HG03139 (cell line): ENCODE results near the gene TRPC4.

Experiments
- ATAC-seq: cut with Tn5 transposase; IDR thresholded peaks from one replicate; pipeline ENCODE4 v1.9.1; 2021; ENCODE audit not compliant: unreplicated experiment

TRPC4 gene

GRCh38 chr13:37735293-37735692, 134.3 kb downstream of the TRPC4 start:
- no peak for ATAC-seq

DNA sequence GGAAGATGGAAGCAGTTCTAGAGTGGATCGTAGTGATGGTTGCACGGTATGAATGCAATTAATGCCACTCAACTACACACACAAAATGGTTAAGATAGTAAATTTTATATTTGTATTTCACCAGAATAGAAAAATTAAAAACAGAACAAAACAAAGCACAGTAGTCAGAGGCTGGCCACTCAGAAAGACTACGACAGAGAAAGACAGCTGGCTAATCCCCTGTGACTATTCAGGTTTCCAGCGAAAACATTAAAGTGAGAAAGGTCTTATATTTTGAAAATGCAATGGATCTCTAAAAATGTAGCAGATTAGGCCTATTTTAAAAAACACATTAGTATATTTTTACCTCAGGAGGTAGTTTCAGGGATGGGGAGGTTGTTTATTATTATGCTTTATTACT, 139.7 kb downstream of the TRPC4 start:
- ATAC-seq, result no peak

DNA sequence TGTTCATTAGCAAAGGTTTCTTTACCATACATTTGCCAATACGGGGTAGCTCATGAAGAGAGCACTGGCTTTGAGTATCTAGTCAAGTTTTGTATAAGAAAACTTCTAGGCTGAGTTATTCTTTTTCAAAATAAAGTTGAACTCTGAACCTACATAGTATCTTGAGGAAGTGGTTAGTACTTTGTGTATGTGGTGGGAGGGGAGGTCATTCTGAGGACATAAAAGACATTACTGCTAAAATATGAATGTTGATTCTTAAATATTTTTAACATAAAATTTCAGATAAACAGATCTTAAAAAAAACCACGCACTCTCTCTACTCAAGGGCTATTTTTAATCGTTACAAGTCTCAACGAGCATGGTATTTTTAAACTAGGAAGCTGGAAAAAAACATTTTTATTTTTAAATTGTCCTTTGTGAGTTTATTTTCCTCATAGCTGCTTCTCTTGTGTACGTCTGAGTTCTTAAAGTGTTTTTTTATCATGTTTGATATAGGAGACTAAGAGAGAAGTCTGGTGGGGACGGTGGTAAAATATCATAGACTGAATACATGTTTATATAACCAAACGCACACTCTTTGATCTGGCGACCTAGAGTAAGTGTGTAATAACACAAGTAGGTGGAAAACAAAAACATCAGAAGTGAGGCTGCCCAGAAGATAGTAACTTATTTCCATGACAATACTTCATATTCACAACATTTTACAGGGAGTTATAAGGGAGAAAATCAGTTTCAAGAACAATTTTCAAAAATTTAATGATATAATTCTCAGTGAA, 153.0 kb downstream of the TRPC4 start:
- ATAC-seq, result no peak

DNA sequence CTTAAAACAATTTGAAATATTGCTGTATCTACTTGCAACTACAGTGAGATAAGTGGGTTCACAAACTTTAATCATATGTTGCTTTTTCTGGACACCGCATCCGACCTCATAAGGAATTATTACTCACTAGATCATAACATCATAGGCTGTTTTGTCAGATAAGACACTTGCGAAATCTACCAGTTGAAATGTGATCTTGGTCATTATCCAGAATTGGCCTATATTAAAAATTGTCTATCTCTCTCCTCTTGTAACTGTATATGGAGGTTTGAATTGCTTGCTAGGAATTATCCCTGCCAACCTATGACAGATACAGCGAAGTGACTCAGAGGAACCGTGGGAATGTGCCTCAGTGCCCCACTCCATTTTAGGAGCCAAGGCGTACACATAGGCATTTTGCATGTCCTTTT, 154.0 kb downstream of the TRPC4 start:
- no peak for ATAC-seq

- no peak for ATAC-seq
These were observed 160.3 kb downstream of the TRPC4 start for GRCh38 chr13:37709318-37709717.

DNA sequence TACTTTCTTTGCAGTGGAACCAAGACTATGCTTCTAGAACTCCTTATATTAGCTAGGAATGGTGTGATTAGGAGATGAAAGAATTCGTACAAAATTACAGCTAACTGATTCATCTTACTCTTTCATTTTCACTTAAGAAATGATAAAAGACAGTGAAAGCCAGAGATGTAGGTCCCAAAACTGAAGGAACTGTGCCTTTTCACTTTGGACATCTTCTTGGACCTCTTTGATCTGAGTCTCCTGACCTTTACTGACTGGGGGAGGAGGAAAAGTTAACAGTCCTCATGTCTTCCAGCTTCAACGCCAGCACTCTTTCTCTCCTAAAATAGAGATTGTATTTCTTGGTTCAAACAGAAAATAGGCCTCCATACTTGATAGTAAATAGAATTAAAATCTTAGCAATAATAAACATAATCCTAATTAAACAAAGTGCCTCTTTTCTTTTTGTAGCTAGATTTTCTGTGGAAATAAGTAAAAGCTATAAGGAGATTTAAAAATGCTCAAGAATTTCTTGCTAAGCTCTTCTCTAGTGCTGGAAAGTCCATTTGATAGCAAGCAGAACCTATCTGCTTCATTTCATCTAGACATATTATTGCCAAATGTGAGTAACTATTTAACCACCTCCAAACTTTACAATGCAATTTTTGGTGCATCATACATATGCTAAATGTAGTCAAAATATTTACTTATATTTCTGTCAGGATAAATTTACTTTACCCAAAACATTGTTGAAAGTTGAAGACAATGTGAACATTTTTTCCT, 161.7 kb downstream of the TRPC4 start:
- ATAC-seq, result no peak

- ATAC-seq, result no peak
These were observed 163.5 kb downstream of the TRPC4 start for GRCh38 chr13:37706041-37706440.

- ATAC-seq, result no peak
These were observed 167.6 kb downstream of the TRPC4 start for GRCh38 chr13:37701972-37702371.

DNA sequence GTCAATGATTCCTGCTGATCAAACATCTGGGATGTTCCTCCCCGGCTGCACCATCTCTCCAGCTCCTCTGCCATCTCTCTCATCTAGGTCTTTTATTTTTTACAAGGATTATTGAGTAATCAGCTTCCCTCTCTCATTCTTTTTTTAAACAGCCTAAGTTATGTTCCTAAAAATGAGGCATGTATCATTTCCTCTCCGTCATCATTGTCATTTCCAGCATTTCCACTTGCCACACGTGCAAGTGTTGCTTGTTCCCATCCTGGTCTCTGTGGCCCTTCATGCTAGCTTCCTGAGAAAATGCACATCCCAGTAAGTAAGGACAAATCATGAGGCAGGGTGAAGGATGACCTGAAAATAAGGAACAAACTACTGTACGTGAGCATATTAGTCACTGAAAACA, 168.3 kb downstream of the TRPC4 start:
- no peak for ATAC-seq

DNA sequence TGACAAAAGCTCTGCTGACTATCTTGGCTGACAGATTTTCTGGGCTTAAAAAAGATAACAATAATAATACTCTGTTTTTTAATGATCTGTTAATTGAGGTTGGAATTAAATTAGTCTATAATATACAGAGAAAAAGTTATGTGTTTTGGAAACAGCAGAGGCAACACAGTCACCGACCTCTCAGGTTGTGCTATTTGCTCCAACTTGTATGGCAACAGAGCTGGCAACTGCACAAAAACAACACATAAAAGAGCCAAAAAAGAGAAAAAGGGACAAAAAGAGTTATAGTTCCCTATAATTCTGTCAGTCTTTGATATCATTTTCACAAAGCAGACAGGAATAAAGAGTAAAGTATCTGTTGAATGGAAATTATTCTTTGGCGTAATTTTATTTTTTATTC, 168.7 kb downstream of the TRPC4 start:
- ATAC-seq, result no peak

DNA sequence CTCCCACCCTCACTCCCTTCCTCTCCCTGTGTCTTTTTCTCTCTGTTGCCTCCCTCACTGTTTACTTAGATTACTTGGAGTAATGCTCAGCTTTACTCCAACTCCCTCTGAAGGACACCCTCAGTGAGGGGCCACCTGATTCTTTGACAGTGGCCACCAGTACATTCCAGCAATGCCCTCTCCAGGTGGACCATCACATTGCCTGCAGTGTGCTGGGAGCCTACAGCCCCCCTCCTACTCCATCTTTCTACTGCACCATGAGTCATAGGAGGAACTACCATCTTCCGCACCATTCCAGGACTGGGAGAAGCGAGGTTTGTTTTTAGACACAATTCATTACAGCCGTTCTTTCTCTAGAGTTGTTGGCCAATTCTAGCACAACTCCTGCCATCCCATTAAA, 174.4 kb downstream of the TRPC4 start:
- ATAC-seq, result no peak

DNA sequence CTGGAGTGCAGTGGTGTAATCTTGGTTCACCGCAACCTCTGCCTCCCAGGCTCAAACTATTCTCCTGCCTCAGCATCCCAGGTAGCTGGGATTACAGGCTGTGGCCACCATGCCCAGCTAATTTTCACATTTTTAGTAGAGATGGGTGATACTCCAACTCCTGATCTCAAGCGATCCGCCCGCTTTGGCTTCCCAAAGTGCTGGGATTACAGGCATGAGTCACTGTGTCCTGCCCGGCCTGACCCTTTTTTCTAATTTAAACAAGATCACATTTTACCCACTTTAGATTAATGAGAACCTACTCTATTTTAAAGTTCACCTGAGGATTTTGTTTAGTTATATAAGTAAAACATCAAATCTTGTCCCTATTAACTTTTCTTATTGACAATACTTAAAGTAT, 179.2 kb downstream of the TRPC4 start:
- no peak for ATAC-seq

- ATAC-seq, result no peak
These were observed 183.1 kb downstream of the TRPC4 start for GRCh38 chr13:37686501-37686900.

GRCh38 chr13:37685206-37685605, 184.4 kb downstream of the TRPC4 start:
- ATAC-seq, result no peak

DNA sequence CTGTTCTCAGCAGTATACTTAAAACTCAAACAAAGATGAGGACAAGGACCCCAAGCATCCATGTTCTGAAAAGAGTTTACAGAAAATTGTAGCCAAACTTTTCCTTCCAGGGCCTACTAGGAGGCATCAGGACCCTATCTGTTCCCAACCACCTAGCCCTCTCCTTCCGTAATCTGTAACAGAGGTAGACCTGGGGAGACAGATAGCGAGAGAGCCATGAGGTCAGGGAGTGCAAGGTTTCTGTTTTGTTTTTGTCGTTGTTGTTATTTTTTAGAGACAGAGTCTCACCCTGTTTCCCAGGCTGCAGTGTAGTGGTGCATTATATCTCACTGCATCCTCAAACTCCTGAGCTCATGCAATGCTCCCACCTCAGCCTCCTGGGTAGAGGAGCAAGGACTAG, 187.1 kb downstream of the TRPC4 start:
- ATAC-seq, result no peak

DNA sequence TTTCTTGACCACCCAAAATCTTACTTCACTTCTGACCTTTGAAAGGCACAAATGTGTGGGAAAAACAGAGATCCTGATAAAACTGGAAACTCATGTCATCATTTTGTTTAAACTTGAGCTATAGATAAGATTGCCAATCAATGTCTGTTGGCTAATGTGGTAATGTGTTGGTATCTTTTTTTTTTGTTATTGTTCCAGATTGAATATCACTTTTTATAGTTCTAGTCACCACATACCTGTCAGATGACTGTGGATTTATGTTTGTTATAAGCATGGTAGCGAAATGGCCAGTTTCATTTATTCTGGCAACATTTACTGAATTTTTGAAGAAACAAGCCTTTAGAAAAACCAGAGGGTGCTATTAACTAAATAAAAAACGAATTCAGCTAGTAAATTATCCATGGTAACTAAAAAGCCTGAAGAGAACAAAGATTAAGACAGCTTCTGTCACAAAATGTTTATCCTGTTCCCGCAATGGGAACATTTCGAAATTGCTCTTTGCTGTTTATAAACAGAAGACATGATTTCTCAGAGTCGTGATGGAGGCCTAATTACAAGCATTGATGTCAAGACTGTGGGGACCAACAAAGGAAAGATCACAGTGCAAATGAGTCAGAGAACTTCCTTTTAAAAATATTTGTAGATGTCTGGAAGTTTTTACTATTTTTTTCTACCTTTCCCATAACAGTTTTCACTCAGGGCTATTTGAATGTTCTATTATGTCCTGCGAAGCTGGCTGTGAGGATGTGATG, 188.1 kb downstream of the TRPC4 start:
- no peak for ATAC-seq

- ATAC-seq, result no peak
These were observed 189.4 kb downstream of the TRPC4 start for GRCh38 chr13:37680137-37680536.

DNA sequence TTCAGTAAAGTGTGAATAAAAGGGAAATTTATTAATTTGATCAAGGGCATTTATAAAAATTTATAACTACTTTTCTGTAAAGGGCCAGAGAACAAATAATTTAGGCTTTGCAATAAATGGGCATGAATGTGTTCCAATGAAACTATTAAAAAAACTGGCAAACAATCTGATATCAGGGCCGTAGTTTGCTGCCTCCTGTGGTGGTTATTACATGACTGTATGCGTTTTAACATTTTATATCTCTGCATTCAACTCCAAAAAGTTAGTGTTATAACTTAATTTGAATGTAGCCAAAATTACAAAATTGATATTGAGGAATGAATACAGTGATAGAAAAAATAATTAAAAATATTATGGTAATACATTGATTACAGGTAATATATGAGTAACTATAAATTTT, 190.5 kb downstream of the TRPC4 start:
- no peak for ATAC-seq

GRCh38 chr13:37669845-37670244, 199.7 kb downstream of the TRPC4 start:
- no peak for ATAC-seq

DNA sequence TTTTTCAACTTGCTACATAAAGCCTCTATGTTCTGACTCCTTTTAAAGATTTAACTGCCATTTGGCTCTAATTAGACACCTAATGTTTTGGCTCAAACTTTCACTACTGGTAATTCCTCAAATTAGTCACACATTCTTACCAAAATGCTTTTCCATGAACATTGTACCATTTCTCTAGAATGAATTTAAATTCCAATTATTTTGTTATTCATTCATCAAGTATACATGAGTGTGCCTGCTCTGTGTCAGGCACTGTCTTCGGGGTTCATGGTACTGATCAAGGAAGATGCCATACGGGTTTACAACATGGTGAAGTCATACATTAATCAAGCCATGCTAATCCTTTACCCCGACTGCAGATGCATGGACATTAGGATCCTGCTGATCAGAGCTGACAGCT, 201.9 kb downstream of the TRPC4 start:
- no peak for ATAC-seq

DNA sequence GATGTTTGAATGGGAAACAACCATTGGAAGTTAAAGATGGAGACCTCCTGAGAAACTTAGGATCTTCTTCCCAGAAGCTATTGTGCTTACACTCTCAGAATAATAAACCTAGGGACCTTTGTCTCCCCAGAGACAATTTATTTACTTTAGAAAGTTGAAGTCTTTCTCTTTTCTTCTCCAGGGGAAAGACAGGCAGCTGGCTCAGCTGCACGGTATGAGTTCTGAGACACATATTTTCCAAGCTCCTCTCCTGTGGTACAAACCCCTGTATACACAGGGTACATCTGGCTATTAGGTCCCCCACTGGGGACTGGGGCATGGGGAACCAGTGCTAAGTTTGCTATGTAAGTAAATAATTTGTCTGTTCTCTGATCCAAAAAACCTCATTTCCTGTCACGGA, 203.5 kb downstream of the TRPC4 start:
- ATAC-seq, result no peak

GRCh38 chr13:37665420-37665819, 204.2 kb downstream of the TRPC4 start:
- ATAC-seq, result no peak
